HL-60 (cell line): ENCODE measurements around the gene KCNMA1.

Source experiments
- DNase-seq, 2 experiments: peaks; one replicate each; pipeline ENCODE4 v3.0.0-alpha.2; 2010 to 2020; ENCODE audit warnings: low read depth in 1 of 2, low spot score in 1 of 2
- H3K27ac ChIP-seq: fragments of 250-450 bp; sonication (Bioruptor Pico); replicated peaks from 2 replicates; pipeline ENCODE4 v1.5.1; 2020; ENCODE audit warnings: mild to moderate bottlenecking, moderate library complexity
- H3K27me3 ChIP-seq: fragments of 250-450 bp; sonication (Bioruptor Pico); 2 replicates; pipeline ENCODE4 v1.5.1; 2021; ENCODE audit warnings: mild to moderate bottlenecking, moderate library complexity; ENCODE audit not compliant: insufficient read depth, poor library complexity, severe bottlenecking
- H3K4me3 ChIP-seq: replicated peaks from 2 replicates; pipeline ENCODE4 v1.5.1; 2011; ENCODE audit warnings: mild to moderate bottlenecking, control low read depth, low read length; ENCODE audit not compliant: insufficient read depth
- CTCF ChIP-seq: IDR thresholded peaks from one replicate; pipeline ENCODE4 v1.5.1; 2011; ENCODE audit warnings: low read length, control low read depth, inconsistent platforms; ENCODE audit not compliant: insufficient read depth
- GABPA ChIP-seq: IDR thresholded peaks from 2 replicates; pipeline ENCODE4 v1.6.1; 2012; ENCODE audit warnings: low read depth
- POLR2AphosphoS5 ChIP-seq: IDR thresholded peaks from 2 replicates; pipeline ENCODE4 v1.6.1; 2012; ENCODE audit warnings: low read depth
- REST ChIP-seq: IDR thresholded peaks from 2 replicates; pipeline ENCODE4 v1.6.1; 2012; ENCODE audit warnings: low read depth; ENCODE audit not compliant: insufficient replicate concordance
- SPI1 ChIP-seq: IDR thresholded peaks from 2 replicates; pipeline ENCODE4 v1.6.1; 2012; ENCODE audit warnings: low read depth, mild to moderate bottlenecking, borderline replicate concordance

KCNMA1 gene

GRCh38 chr10:77387247-77387646 lies 250.4 kb downstream of the KCNMA1 start:
- Histone ChIP-seq H3K27me3 (peaks cover 8% of the 10 kb centered on the region), H3K4me3 (no peak overlapping the region), H3K27ac (no peak overlapping the region)
- no peak for DNase-seq
- TF ChIP-seq SPI1, result no peak
- TF ChIP-seq CTCF, result no peak
- TF ChIP-seq REST, result no peak
- TF ChIP-seq GABPA, result no peak
- TF ChIP-seq POLR2AphosphoS5, result no peak

DNA sequence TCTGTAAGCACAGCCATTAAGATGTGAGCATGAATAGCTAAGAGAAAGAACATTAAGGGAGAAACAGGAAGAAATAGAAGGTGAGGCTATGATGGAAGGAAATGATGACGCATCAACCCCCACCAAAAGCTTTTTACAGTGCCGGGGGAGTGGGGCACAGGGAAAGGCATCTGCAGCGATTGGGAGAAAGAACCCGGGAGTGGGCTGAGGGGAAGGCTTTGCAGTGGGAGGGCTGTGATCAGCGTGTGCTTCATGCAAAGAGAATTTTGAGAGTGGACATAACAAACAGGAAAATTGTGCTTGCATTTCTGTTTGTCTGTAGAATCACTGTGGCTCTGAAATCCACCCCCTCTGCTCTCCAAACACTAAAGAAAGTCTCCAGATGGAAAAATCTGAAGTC lies 250.8 kb downstream of the KCNMA1 start:
- no peak overlapping the region for H3K27ac ChIP-seq
- DNase-seq, result no peak
- H3K27me3 ChIP-seq, result peaks cover 8% of the 10 kb centered on the region
- no peak overlapping the region for H3K4me3 ChIP-seq
- no peak for TF ChIP-seq SPI1
- no peak for TF ChIP-seq POLR2AphosphoS5
- TF ChIP-seq REST, result no peak
- TF ChIP-seq GABPA, result no peak
- no peak for TF ChIP-seq CTCF

GRCh38 chr10:77386365-77386764 lies 251.2 kb downstream of the KCNMA1 start:
- Histone ChIP-seq H3K27ac (no peak overlapping the region), H3K4me3 (no peak overlapping the region), H3K27me3 (peaks cover 8% of the 10 kb centered on the region)
- DNase-seq, result no peak
- TF ChIP-seq REST, result no peak
- no peak for TF ChIP-seq CTCF
- no peak for TF ChIP-seq GABPA
- no peak for TF ChIP-seq POLR2AphosphoS5
- TF ChIP-seq SPI1, result no peak
